ENCODE results near the gene ANKRD61. TPM values are rescaled to one million over a fixed set of nuclear protein-coding genes. Genes with fewer than 3 reads are reported as not detected.

Gene ANKRD61
- total and polyA plus RNA-seq, 2 experiments from 2014 or later: 0.81 TPM; not detected in 1

- Histone ChIP-seq H2AFZ (no peak overlapping the region), H4K20me1 (ENCODE audit: insufficient read depth, poor library complexity, severe bottlenecking) (peaks cover 4% of the 10 kb centered on the region), H3K4me2 (no peak overlapping the region), H3K27me3 (no peaks in the 10 kb centered on the region), H3K36me3 (replicated peaks; ENCODE audit: insufficient read depth, low read depth) (no peaks in the 10 kb centered on the region), H3K79me2 (no peaks in the 10 kb centered on the region), H3K27ac (no peak overlapping the region), H3K9me2 (replicated peaks; ENCODE audit: insufficient read depth) (no peaks in the 10 kb centered on the region), H3K4me1 (ENCODE audit: insufficient read depth) (no peaks in the 10 kb centered on the region), H3K4me3 (no peak overlapping the region), H3K9me3 (ENCODE audit: low read depth) (no peaks in the 10 kb centered on the region)
- WGBS (ENCODE audit: low lambda C conversion rate, missing lambda C conversion rate): 88% methylated on average over 22 of the region's 22 CpGs
- DNase-seq (ENCODE audit: low spot score): peak; percentile 51
- TF ChIP-seq EZH2 (IDR thresholded peaks at IDR 0.05; ENCODE audit: borderline replicate concordance) (no peak), CTCF (IDR thresholded peaks at IDR 0.05; ENCODE audit: poor library complexity) (peak; percentile 8)
Measured at GRCh38 chr7:6026011-6026819, 5.0 kb upstream of the ANKRD61 start.

- Histone ChIP-seq H3K4me2 (no peak overlapping the region), H3K79me2 (peaks cover 3% of the 10 kb centered on the region), H3K36me3 (replicated peaks; ENCODE audit: insufficient read depth, low read depth) (no peaks in the 10 kb centered on the region), H3K4me1 (ENCODE audit: insufficient read depth) (no peaks in the 10 kb centered on the region), H3K9me2 (replicated peaks; ENCODE audit: insufficient read depth) (no peaks in the 10 kb centered on the region), H3K27me3 (no peaks in the 10 kb centered on the region), H3K27ac (no peak overlapping the region), H3K9me3 (ENCODE audit: low read depth) (no peaks in the 10 kb centered on the region), H3K4me3 (no peak overlapping the region), H4K20me1 (ENCODE audit: insufficient read depth, poor library complexity, severe bottlenecking) (peaks cover 4% of the 10 kb centered on the region), H2AFZ (no peak overlapping the region)
- TF ChIP-seq CTCF (IDR thresholded peaks at IDR 0.05; ENCODE audit: poor library complexity) (no peak), EZH2 (IDR thresholded peaks at IDR 0.05; ENCODE audit: borderline replicate concordance) (no peak), EZH2phosphoT487 (IDR thresholded peaks at IDR 0.05; ENCODE audit: low read depth, severe bottlenecking, unreplicated experiment) (no peak)
- WGBS (ENCODE audit: low lambda C conversion rate, missing lambda C conversion rate): 88% methylated on average over 12 of the region's 12 CpGs
- DNase-seq (ENCODE audit: low spot score): no peak
Measured at GRCh38 chr7:6026820-6027311, 4.3 kb upstream of the ANKRD61 start.

- Histone ChIP-seq H2AFZ (no peak overlapping the region), H4K20me1 (ENCODE audit: insufficient read depth, poor library complexity, severe bottlenecking) (peaks cover 4% of the 10 kb centered on the region), H3K36me3 (replicated peaks; ENCODE audit: insufficient read depth, low read depth) (no peaks in the 10 kb centered on the region), H3K9me2 (replicated peaks; ENCODE audit: insufficient read depth) (no peaks in the 10 kb centered on the region), H3K4me1 (ENCODE audit: insufficient read depth) (no peaks in the 10 kb centered on the region), H3K4me3 (no peak overlapping the region), H3K27ac (no peak overlapping the region), H3K9me3 (ENCODE audit: low read depth) (no peaks in the 10 kb centered on the region), H3K4me2 (no peak overlapping the region), H3K27me3 (no peaks in the 10 kb centered on the region), H3K79me2 (peaks cover 3% of the 10 kb centered on the region)
- TF ChIP-seq CTCF (IDR thresholded peaks at IDR 0.05; ENCODE audit: poor library complexity) (no peak), EZH2 (IDR thresholded peaks at IDR 0.05; ENCODE audit: borderline replicate concordance) (no peak), EZH2phosphoT487 (IDR thresholded peaks at IDR 0.05; ENCODE audit: low read depth, severe bottlenecking, unreplicated experiment) (no peak)
- WGBS (ENCODE audit: low lambda C conversion rate, missing lambda C conversion rate): 92% methylated on average over 1 of the region's 1 CpG
- no peak for DNase-seq (ENCODE audit: low spot score)
Measured at GRCh38 chr7:6027806-6028365, 3.3 kb upstream of the ANKRD61 start.
